IPS-NIHi7 (cell line): ENCODE data around the gene FMNL2.

ENCODE experiments used
- DNase-seq: peaks from one replicate; pipeline ENCODE4 v3.0.0; 2012; ENCODE audit warnings: mixed read lengths; ENCODE audit errors: extremely low spot score

FMNL2 gene

GRCh38 chr2:152493945-152494528 is 159.1 kb downstream of the FMNL2 start:
- DNase-seq: no peak

- DNase-seq: no peak
These were observed 161.4 kb downstream of the FMNL2 start for GRCh38 chr2:152496371-152496770.

GRCh38 chr2:152497481-152498052 is 162.6 kb downstream of the FMNL2 start:
- no peak for DNase-seq

DNA sequence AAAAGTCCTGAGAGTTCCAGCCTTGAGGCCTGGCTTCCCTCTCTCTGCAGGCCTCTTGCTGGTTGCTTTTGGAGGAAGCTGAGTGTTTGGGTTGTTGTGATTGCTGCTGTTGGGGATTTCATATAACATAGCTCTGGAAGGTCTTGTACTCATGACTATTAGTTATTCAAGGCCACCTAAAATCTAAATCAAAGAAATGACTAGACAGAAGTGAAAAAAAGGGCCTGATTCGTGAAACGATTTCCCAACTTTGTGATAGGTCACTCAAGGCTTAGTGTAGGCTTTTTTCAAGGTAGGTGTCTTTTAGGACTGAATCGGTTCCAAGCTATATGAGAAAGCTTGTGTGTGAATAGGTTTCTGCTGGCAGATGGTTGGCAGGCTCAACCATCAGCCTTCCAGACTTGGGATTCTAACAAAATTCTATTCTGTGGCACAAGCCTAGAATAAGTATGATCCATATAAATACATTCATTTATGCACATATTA is 164.4 kb downstream of the FMNL2 start:
- DNase-seq: no peak

DNA sequence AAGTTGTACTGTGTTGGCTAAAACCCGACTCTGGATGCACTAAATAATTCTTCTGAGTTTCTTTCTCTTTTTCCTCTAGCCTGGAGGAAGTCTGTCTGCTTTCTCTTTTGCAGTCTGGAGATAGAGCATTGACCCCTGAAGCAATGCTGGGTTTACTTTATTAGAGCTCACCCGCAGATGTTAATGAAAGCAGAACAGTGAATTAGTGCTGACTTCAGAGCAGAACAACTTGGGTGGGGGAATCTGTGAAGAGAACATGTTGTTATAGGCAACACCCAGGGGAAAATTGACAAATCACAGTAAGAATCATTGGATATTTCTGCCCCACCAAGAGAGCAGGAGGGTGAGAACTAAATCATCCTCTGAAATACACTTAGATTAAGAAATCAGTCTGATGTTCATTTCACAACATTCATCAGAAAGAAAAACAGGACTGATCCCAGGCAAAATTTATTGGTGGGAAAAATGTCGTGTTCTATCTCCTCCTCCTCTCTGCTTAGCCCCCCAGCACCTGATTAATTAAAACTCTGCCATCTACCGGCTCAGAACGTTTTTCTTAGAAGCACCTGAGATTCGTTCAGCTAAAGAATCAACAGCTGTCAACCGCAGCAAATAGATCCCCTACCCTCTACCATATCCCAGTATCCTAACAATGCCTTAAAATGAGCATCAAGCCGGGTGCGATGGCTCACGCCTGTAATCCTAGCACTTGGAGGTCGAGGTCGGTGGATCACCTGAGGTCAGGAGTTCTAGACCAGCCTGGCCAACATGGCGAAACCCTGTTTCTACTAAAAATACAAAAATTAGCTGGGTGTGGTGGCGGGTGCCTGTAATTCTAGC is 165.1 kb downstream of the FMNL2 start:
- DNase-seq: no peak

- no peak for DNase-seq
These were observed 165.8 kb downstream of the FMNL2 start for GRCh38 chr2:152500772-152501171.

GRCh38 chr2:152501666-152502065 is 166.7 kb downstream of the FMNL2 start:
- no peak for DNase-seq

DNA sequence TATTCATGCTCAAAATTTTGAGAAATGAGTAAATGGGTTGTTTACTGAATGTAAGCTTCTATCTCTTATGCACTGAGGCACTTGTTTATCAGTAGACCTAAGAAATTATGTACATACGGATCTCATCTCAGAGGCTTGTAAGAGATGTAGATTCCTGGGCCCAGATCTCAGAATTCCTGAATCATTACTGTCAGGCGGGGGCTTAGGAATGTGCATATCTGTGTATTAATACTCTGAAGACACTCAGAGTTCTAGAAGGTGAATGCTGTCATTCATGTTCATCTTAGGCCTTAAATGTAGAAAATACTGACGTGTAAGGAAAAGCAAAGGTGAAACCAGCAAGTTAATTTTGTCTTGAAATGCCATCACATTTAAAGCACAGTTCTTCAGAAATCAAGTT is 169.6 kb downstream of the FMNL2 start:
- DNase-seq: no peak

DNA sequence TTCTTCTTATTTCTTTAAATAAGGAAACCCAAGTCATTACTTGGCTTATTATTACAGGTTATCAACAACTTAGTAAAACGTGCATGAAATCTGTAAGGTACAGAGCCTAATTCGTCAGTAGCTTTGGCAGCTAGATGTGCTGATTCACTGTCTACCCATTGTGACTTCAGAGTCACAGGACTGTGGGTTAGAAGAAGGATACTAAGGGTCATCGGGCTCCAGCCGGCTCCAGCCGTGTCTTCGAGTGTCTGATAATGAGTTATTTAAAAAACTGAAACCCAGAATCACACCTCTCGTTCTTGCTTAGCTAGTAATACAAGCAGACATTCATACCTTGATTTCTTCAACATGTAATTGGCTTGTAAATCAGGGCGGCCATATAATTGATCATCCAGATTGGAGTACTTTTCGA is 170.5 kb downstream of the FMNL2 start:
- no peak for DNase-seq

GRCh38 chr2:152506843-152507242 is 171.9 kb downstream of the FMNL2 start:
- no peak for DNase-seq

DNA sequence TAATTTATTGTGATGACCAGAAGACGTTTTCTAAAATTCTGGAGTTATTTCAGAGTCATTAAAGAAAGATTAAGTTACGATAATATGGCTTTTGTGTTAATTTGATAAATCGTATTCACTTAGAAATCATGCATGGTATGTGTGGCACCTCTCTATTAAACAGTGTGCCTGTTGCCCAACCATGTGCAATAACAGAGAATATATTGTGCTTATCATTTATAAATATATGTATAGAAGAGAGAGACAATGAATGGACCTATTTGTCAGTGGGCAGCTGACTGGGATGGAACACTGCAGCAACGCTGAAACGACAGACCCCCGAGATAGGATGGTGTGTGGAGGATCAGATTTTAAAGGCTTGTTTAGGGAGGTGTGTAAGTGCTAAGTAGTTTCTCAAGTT is 172.9 kb downstream of the FMNL2 start:
- no peak for DNase-seq

DNA sequence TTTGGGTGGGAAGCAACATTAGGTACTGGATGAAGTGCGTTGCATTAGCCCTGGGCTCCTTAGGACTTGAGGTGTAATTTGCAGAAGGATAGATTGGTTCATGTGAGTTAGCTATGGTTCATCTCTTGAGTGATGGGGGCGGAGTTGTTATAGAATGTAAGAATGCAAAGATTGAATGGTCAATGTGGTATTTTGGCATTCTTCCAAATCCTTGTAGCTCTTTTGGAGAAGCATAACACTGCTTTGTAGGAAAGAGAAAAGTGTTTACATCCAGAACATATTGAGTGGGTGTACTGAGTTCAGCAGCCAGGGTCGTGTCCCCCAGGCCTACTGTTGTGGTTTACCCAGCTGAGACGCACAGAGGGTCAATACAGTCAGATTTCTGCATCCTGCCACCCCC is 173.5 kb downstream of the FMNL2 start:
- DNase-seq: no peak

DNA sequence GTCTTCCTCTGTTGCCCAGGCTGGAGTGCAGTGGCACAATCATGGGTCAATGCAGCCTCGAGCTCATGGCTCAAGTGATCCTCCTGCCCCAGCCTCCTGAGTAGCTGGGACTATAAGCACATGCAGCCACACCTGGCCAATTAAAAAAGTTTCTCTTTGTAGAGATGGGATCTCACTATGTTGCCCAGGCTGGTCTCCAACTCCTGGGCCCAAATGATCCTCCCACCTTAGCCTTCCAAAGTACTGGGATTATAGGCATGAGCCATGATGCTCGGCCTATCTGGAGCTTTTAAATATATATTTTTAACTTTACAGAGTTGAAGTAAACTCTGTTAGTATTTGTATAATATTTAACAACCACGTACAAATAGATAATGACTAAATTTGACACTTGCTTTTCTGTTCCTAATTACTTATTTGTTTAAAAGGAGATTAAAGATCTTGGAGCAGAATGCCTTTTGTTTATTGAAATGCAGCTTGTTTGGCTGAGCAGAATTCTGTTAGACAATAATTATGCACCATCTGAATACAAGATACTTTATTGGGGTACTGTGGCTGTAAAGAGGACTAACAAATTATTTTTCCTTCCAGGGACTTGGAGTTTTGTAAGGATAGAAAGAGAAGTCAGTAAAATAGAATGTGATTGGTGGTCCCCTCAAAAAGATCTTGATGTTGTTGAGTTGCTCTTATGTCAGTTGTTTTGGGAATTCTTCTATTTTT is 175.0 kb downstream of the FMNL2 start:
- no peak for DNase-seq

- DNase-seq: no peak
These were observed 175.6 kb downstream of the FMNL2 start for GRCh38 chr2:152510621-152511020.

- DNase-seq: no peak
These were observed 177.0 kb downstream of the FMNL2 start for GRCh38 chr2:152511981-152512380.

GRCh38 chr2:152513029-152513428 is 178.1 kb downstream of the FMNL2 start:
- DNase-seq: no peak

DNA sequence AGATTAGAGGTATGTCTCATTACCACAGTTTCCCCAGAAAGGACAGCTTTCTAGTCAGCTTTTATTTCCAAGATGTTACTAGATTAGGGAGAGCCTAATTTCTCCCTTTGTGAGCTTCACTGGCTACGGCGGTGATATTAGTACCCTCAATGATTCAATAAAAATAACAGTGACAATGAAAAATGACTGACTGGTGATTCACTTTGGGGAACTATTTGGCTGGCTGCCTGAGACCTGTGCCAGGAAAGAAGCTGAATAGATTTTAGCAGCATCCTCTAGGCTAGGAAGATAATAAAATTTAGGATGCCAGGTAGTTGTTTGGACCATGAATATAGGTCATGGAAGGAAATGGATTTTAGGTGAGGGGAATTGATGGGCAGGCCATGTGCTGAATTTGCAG is 178.7 kb downstream of the FMNL2 start:
- no peak for DNase-seq

GRCh38 chr2:152518034-152518433 is 183.1 kb downstream of the FMNL2 start:
- DNase-seq: no peak

GRCh38 chr2:152518641-152519580 is 183.9 kb downstream of the FMNL2 start:
- DNase-seq: no peak

- DNase-seq: no peak
These were observed 184.6 kb downstream of the FMNL2 start for GRCh38 chr2:152519581-152519952.

GRCh38 chr2:152520759-152521158 is 185.8 kb downstream of the FMNL2 start:
- DNase-seq: no peak
